Heart left ventricle (tissue), 13 donors: ENCODE measurements around the gene CTSE.

Experiments used
- CTCF ChIP-seq, 12 donors: fragments of 200-600 bp; sonication (generic) in 4 of 12; IDR thresholded peaks; one replicate each; pipeline versions ENCODE4 v1.5.0 to v1.8.0; 2018 to 2022; ENCODE audit warnings: antibody characterized with exemption in 12 of 12, mild to moderate bottlenecking in 5 of 12
- POLR2A ChIP-seq, 2 donors: fragments of 450-650 bp; IDR thresholded peaks; one replicate each; pipeline ENCODE4 v1.6.1; 2017; ENCODE audit warnings: antibody characterized with exemption in 2 of 2, mild to moderate bottlenecking in 2 of 2, moderate library complexity in 2 of 2
- donor health status: ischemic (EF 13 %, LVEDD 7.1; RV severe dilation, severe dysfunction).
- donor health status: DM: no; HTN: yes; CAD: no.
- donor health status: DM: no; HTN: no; CAD: no.
- donor health status: ischemic (EF 25% LVEDD 6.9; RV normal size, moderate dysfunction).
- donor health status: ischemic (EF 25% LVEDD 5.7; RV mildly dilated, moderate dysfunction).
- donor health status: ischemic (EF 35%, LVEDD 5.7; RV mildly dilated, moderate dysfunction).
- donor health status: nonischemic (EF 11% LVEDD 7.7; RV severe dilation, severe dysfunction).
- donor health status: DM: yes; HTN: yes; CAD: no.
- donor health status: PGD.
- donor health status: ischemic (EF 29% LVEDD 5.4; RV normal size, mild dysfunction).
- donor health status: nonischemic (EF 23%, LVEDD 6.1; RV moderate dilation, normal function).

- no peak for TF ChIP-seq CTCF (IDR thresholded peaks at IDR 0.05)
- TF ChIP-seq POLR2A (IDR thresholded peaks at IDR 0.05) = no peak
Measured at GRCh38 chr1:206023695-206024094, at the start of gene CTSE.
